ENCODE measurements around the gene MACROD2. TPM values are rescaled to one million over a fixed set of nuclear protein-coding genes. Genes with fewer than 3 reads are reported as not detected.

The MACROD2 gene
- total and polyA plus RNA-seq, 4 donors: 0.66 to 10.5 (median 3.3) TPM

- Histone ChIP-seq H3K27me3 (ENCODE audit: control insufficient read depth in 4 of 4, insufficient read depth in 4 of 4, low read length in 3 of 4) (no peaks in the 10 kb centered on the region), H3K9ac (ENCODE audit: low read depth in 1 of 2, low read length in 2 of 2) (no peak overlapping the region), H3K27ac (ENCODE audit: low read depth in 1 of 2, low read length in 2 of 2) (no peak overlapping the region), H3K36me3 (ENCODE audit: control insufficient read depth in 4 of 4, insufficient read depth in 3 of 4, low read depth in 1 of 4, low read length in 3 of 4) (no peaks in the 10 kb centered on the region), H3K9me3 (ENCODE audit: control insufficient read depth in 4 of 4, low read length in 3 of 4) (no peaks in the 10 kb centered on the region), H3K4me1 (ENCODE audit: control insufficient read depth in 4 of 4, insufficient read depth in 4 of 4, low read length in 3 of 4) (no peaks in the 10 kb centered on the region), H3K4me3 (ENCODE audit: low read depth in 1 of 3, low read length in 3 of 3) (no peak overlapping the region)
- DNase-seq (ENCODE audit: low spot score): no peak
- TF ChIP-seq YY1 (IDR thresholded peaks at IDR 0.05): no peak
- TF ChIP-seq RAD21 (IDR thresholded peaks at IDR 0.05): no peak
- TF ChIP-seq, protein P1, sequence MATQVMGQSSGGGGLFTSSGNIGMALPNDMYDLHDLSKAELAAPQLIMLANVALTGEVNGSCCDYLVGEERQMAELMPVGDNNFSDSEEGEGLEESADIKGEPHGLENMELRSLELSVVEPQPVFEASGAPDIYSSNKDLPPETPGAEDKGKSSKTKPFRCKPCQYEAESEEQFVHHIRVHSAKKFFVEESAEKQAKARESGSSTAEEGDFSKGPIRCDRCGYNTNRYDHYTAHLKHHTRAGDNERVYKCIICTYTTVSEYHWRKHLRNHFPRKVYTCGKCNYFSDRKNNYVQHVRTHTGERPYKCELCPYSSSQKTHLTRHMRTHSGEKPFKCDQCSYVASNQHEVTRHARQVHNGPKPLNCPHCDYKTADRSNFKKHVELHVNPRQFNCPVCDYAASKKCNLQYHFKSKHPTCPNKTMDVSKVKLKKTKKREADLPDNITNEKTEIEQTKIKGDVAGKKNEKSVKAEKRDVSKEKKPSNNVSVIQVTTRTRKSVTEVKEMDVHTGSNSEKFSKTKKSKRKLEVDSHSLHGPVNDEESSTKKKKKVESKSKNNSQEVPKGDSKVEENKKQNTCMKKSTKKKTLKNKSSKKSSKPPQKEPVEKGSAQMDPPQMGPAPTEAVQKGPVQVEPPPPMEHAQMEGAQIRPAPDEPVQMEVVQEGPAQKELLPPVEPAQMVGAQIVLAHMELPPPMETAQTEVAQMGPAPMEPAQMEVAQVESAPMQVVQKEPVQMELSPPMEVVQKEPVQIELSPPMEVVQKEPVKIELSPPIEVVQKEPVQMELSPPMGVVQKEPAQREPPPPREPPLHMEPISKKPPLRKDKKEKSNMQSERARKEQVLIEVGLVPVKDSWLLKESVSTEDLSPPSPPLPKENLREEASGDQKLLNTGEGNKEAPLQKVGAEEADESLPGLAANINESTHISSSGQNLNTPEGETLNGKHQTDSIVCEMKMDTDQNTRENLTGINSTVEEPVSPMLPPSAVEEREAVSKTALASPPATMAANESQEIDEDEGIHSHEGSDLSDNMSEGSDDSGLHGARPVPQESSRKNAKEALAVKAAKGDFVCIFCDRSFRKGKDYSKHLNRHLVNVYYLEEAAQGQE (IDR thresholded peaks at IDR 0.05): no peak
- TF ChIP-seq ATF3 (IDR thresholded peaks at IDR 0.05): no peak
- TF ChIP-seq, protein P2, sequence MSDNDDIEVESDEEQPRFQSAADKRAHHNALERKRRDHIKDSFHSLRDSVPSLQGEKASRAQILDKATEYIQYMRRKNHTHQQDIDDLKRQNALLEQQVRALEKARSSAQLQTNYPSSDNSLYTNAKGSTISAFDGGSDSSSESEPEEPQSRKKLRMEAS (IDR thresholded peaks at IDR 0.05): no peak
- 57% methylated on average over 5 of the region's 5 CpGs for WGBS
These were observed 1663.0 kb downstream of the MACROD2 start for GRCh38 chr20:15658295-15658694.

DNA sequence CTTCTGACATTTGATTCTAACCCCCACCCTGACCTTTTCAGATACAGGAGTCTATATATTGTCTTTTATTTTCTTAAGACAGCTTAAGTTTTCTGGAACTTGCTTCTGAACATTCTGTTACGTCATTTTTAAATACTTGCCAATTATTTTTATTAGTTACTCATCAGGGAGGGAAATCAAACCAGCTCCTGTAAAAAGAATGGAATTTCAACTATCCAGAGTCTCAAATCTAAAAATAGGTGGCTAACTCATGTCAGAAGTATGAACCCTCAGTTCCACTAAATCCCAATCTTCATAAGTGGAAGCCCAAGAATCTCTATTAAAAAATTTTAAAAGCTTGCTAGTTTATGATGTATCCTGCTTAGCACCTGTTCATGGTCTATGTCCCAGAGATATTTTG is 1677.9 kb downstream of the MACROD2 start:
- no peaks in the 10 kb centered on the region for H3K36me3 ChIP-seq (ENCODE audit: control insufficient read depth in 4 of 4, insufficient read depth in 3 of 4, low read depth in 1 of 4, low read length in 3 of 4)
- no peak for DNase-seq (ENCODE audit: low spot score)
- no peak overlapping the region for H3K9ac ChIP-seq (ENCODE audit: low read depth in 1 of 2, low read length in 2 of 2)
- peaks cover 0 to 8% (median 3%) of the 10 kb centered on the region in 4 donors for H3K4me1 ChIP-seq (ENCODE audit: control insufficient read depth in 4 of 4, insufficient read depth in 4 of 4, low read length in 3 of 4)
- TF ChIP-seq, protein P3, sequence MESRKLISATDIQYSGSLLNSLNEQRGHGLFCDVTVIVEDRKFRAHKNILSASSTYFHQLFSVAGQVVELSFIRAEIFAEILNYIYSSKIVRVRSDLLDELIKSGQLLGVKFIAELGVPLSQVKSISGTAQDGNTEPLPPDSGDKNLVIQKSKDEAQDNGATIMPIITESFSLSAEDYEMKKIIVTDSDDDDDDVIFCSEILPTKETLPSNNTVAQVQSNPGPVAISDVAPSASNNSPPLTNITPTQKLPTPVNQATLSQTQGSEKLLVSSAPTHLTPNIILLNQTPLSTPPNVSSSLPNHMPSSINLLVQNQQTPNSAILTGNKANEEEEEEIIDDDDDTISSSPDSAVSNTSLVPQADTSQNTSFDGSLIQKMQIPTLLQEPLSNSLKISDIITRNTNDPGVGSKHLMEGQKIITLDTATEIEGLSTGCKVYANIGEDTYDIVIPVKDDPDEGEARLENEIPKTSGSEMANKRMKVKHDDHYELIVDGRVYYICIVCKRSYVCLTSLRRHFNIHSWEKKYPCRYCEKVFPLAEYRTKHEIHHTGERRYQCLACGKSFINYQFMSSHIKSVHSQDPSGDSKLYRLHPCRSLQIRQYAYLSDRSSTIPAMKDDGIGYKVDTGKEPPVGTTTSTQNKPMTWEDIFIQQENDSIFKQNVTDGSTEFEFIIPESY (IDR thresholded peaks at IDR 0.05): no peak
- TF ChIP-seq EGR1 (IDR thresholded peaks at IDR 0.05; ENCODE audit: low read depth in 2 of 2) (no peak), ATF3 (IDR thresholded peaks at IDR 0.05) (no peak), HNF4A (conservative IDR thresholded peaks at IDR 0.05) (no peak), FOXA1 (IDR thresholded peaks at IDR 0.05) (no peak), FOXA2 (IDR thresholded peaks at IDR 0.05) (no peak)
- 84% methylated on average over 1 of the region's 1 CpG for WGBS
- H3K9me3 ChIP-seq (ENCODE audit: control insufficient read depth in 4 of 4, low read length in 3 of 4): no peaks in the 10 kb centered on the region
- H3K27ac ChIP-seq (ENCODE audit: low read depth in 1 of 2, low read length in 2 of 2): no peak overlapping the region
- H3K27me3 ChIP-seq (ENCODE audit: control insufficient read depth in 4 of 4, insufficient read depth in 4 of 4, low read length in 3 of 4): no peaks in the 10 kb centered on the region
- H3K4me3 ChIP-seq (ENCODE audit: low read depth in 1 of 3, low read length in 3 of 3): no peak overlapping the region

Data from liver (tissue), 9 donors.